ENCODE measurements around the gene HDAC9.

DNA sequence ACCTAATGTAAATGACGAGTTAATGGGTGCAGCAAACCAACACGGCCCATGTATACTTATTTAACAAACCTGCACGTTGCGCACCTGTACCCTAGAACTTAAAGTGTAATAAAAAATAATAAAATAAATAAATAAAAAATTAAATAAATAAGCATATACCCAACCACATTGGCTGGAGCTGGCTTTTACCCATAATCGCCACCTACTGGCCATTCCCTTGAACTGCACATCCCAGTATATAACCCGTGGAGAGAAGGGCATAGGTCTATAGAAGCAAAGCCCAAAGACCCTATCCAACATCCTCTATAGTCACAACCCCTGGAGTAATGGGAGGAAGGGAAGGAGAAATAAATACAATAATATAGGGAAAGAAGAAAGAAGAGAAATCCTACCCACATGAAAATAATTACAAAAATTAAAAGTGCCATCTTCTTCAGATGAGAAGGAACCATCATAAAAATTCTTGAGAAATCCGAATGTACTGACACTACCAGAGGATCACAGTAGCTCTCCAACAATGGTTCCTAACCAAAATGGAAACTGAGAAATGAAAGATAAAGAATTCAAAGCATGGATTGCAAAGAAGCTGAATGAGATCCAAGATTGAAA, 556.3 kb downstream of the HDAC9 start:
- TF ChIP-seq, protein P1, sequence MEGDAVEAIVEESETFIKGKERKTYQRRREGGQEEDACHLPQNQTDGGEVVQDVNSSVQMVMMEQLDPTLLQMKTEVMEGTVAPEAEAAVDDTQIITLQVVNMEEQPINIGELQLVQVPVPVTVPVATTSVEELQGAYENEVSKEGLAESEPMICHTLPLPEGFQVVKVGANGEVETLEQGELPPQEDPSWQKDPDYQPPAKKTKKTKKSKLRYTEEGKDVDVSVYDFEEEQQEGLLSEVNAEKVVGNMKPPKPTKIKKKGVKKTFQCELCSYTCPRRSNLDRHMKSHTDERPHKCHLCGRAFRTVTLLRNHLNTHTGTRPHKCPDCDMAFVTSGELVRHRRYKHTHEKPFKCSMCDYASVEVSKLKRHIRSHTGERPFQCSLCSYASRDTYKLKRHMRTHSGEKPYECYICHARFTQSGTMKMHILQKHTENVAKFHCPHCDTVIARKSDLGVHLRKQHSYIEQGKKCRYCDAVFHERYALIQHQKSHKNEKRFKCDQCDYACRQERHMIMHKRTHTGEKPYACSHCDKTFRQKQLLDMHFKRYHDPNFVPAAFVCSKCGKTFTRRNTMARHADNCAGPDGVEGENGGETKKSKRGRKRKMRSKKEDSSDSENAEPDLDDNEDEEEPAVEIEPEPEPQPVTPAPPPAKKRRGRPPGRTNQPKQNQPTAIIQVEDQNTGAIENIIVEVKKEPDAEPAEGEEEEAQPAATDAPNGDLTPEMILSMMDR (IDR thresholded peaks at IDR 0.05 in 4 of 5, conservative IDR thresholded peaks at IDR 0.05 in 1 of 5), result peak; percentile 12 to 60 (median 41)
- no peak for TF ChIP-seq POLR2A (IDR thresholded peaks at IDR 0.05)
